MCF 10A (cell line): ENCODE measurements around the gene TNIP2. TPM values are rescaled to one million over a fixed set of nuclear protein-coding genes. Genes with fewer than 3 reads are reported as not detected.

Experiments used
- BruUV-seq: library from RNA; stranded (reverse); fragments of 400-500 nt; replicated peaks from 2 replicates; lab custom pipeline; 2021; lab: Mats Ljungman, UMichigan
- CTCF ChIA-PET: fragments of 300-600 bp; sonication (Branson Sonifier 250); formaldehyde crosslinking; extraction: SDS; loops from one replicate; lab custom pipeline; 2021; ENCODE audit warnings: antibody characterized with exemption, inconsistent platforms; lab: Yijun Ruan, JAX
- POLR2A ChIA-PET: fragments of 300-600, 350-650 bp; sonication (Branson Sonifier 250); formaldehyde crosslinking; extraction: SDS; loops from one replicate; lab custom pipeline; 2020; ENCODE audit warnings: antibody characterized with exemption, inconsistent platforms; lab: Yijun Ruan, JAX
- DNase-seq: peaks from one replicate; pipeline ENCODE4 v3.0.0-alpha.2; 2018; ENCODE audit not compliant: unreplicated experiment
- H3K27ac Mint-ChIP-seq: one replicate; pipeline ENCODE4 v1.8.0; 2022; ENCODE audit warnings: mild to moderate bottlenecking, low read depth, mixed read lengths; ENCODE audit not compliant: unreplicated experiment
- H3K27me3 Mint-ChIP-seq: one replicate; pipeline ENCODE4 v1.8.0; 2022; ENCODE audit warnings: mixed read lengths; ENCODE audit not compliant: insufficient read depth, unreplicated experiment
- H3K36me3 Mint-ChIP-seq: one replicate; pipeline ENCODE4 v1.8.0; 2022; ENCODE audit warnings: mild to moderate bottlenecking, moderate library complexity, mixed read lengths; ENCODE audit not compliant: insufficient read depth, unreplicated experiment
- H3K4me1 Mint-ChIP-seq: one replicate; pipeline ENCODE4 v1.8.0; 2022; ENCODE audit warnings: mixed read lengths; ENCODE audit not compliant: insufficient read depth, unreplicated experiment
- H3K4me3 Mint-ChIP-seq: one replicate; pipeline ENCODE4 v1.8.0; 2022; ENCODE audit warnings: mild to moderate bottlenecking, moderate library complexity, mixed read lengths; ENCODE audit not compliant: unreplicated experiment
- H3K9me3 Mint-ChIP-seq: one replicate; pipeline ENCODE4 v1.8.0; 2022; ENCODE audit warnings: mixed read lengths; ENCODE audit not compliant: unreplicated experiment
- intact Hi-C: fragments of 100-400 bp; cut with micrococcal nuclease; formaldehyde crosslinking; loops from 2 replicates; pipeline ENCODE4 v1.14.1; 2022
- total RNA-seq: library from RNA; stranded (reverse); gene quantifications from 2 replicates; pipeline ENCODE4 v1.2.3, GENCODE V29; 2022
- TF ChIP-seq, protein P1 (sequence below): fragments of 200-600 bp; IDR thresholded peaks from one replicate; pipeline ENCODE4 v1.8.0; 2022; ENCODE audit warnings: antibody characterized with exemption, mild to moderate bottlenecking; ENCODE audit not compliant: unreplicated experiment

Gene TNIP2
- total RNA-seq, 1 experiment from 2014 or later, result 46.1 TPM

GRCh38 chr4:2795300-2795892 is 39.3 kb upstream of the TNIP2 start:
- POLR2A ChIA-PET, result interaction anchor here (0.8 to 2.0 kb wide), 6 partner anchors 8 to 49 kb away, joined by 3 to 7 read pairs (median 4); no protein-coding TSS in a partner anchor
- CTCF ChIA-PET, result no interaction called here
- peak overlapping the region; percentile 79 for H3K4me3 Mint-ChIP-seq
- H3K27ac Mint-ChIP-seq, result peak overlapping the region; percentile 89
- intact Hi-C loops, result no loop called here
- TF ChIP-seq, protein P1, sequence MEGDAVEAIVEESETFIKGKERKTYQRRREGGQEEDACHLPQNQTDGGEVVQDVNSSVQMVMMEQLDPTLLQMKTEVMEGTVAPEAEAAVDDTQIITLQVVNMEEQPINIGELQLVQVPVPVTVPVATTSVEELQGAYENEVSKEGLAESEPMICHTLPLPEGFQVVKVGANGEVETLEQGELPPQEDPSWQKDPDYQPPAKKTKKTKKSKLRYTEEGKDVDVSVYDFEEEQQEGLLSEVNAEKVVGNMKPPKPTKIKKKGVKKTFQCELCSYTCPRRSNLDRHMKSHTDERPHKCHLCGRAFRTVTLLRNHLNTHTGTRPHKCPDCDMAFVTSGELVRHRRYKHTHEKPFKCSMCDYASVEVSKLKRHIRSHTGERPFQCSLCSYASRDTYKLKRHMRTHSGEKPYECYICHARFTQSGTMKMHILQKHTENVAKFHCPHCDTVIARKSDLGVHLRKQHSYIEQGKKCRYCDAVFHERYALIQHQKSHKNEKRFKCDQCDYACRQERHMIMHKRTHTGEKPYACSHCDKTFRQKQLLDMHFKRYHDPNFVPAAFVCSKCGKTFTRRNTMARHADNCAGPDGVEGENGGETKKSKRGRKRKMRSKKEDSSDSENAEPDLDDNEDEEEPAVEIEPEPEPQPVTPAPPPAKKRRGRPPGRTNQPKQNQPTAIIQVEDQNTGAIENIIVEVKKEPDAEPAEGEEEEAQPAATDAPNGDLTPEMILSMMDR, result no peak
- no peaks in the 10 kb centered on the region for H3K27me3 Mint-ChIP-seq
- no peaks in the 10 kb centered on the region for H3K36me3 Mint-ChIP-seq
- H3K9me3 Mint-ChIP-seq, result no peaks in the 10 kb centered on the region
- BruUV-seq, result no TSS peak
- peaks cover 53% of the 10 kb centered on the region for H3K4me1 Mint-ChIP-seq
- DNase-seq, result no peak

DNA sequence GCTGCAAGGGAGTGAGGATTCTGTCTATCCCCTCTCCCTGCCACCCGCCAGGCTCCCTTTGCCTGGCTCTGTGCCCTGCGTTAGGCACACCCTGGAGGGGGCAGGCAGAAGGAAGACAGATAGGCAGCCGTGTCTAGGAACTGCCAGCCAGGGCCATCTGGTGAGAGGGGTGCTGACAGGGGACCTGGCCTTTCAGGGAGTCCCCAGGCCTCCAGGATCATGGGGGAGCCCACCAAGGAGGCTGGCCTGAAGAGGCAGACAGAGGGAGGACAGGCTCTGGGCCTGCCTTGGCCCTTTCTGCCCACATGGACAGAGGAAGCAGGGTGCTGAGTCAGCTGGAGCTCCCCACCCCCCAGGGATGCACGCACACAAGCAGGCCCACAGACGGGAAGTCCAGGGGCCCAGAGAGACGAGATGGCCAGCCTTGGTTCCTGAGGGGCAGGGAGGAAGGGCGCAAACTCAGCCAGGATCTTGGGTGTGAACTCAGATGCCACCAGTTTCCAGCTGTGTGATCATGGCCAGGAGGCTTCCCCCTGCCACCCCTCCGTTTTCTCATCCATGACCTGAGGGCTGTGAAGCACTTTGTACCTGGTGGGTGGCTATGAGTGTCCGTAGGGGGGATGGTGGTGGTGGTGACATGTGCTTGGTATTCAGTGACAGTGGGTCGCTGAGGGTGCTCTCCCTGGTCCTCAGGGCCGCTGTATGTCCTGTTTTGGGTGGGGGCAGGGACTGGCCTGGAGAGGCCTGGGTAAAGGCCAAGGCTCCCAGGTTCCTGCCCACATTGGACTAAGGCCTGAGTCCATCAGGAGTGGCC is 38.6 kb upstream of the TNIP2 start:
- DNase-seq, result peak; percentile 72
- intact Hi-C loops, result no loop called here
- TSS peak; percentile 28 for BruUV-seq
- ChIA-PET CTCF (interaction anchor here (0.6 kb wide), 1 partner anchor 531 kb away, joined by 3 read pairs; no protein-coding TSS in a partner anchor), POLR2A (interaction anchor here (0.8 to 2.0 kb wide), 9 partner anchors 8 to 169 kb away, joined by 3 to 7 read pairs (median 4); partner anchors contain the start of genes GRK4 and NOP14)
- TF ChIP-seq, protein P1, result no peak
- Mint-ChIP-seq H3K27me3 (no peaks in the 10 kb centered on the region), H3K36me3 (no peaks in the 10 kb centered on the region), H3K4me3 (peak overlapping the region; percentile 79), H3K27ac (peak overlapping the region; percentile 88), H3K9me3 (no peaks in the 10 kb centered on the region), H3K4me1 (peaks cover 53% of the 10 kb centered on the region)

- H3K27ac Mint-ChIP-seq, result peak overlapping the region; percentile 88
- TF ChIP-seq, protein P1, result no peak
- peak overlapping the region; percentile 79 for H3K4me3 Mint-ChIP-seq
- peaks cover 46% of the 10 kb centered on the region for H3K4me1 Mint-ChIP-seq
- CTCF ChIA-PET, result interaction anchor here (0.6 kb wide), 1 partner anchor 530 kb away, joined by 3 read pairs; no protein-coding TSS in a partner anchor
- no peaks in the 10 kb centered on the region for H3K27me3 Mint-ChIP-seq
- POLR2A ChIA-PET, result interaction anchor here (0.9 to 2.0 kb wide), 8 partner anchors 13 to 170 kb away, joined by 3 to 6 read pairs (median 4); partner anchors contain the start of genes GRK4 and NOP14
- intact Hi-C loops, result no loop called here
- H3K9me3 Mint-ChIP-seq, result no peaks in the 10 kb centered on the region
- no TSS peak for BruUV-seq
- H3K36me3 Mint-ChIP-seq, result no peaks in the 10 kb centered on the region
- peak; percentile 77 for DNase-seq
These were observed 37.7 kb upstream of the TNIP2 start for GRCh38 chr4:2793586-2794485.
